H54 (cell line): ENCODE data around the gene KRT80.
A peak's percentile ranks its signal among the peaks of the same experiment; 100 is the strongest.

Experiments used
- DNase-seq: peaks from one replicate; pipeline ENCODE4 v3.0.0; 2011; ENCODE audit warnings: low spot score, mixed read lengths; ENCODE audit not compliant: insufficient read length
- FAIRE-seq: peaks from 3 replicates; lab custom pipeline; 2011; peaks lifted over from hg19 to GRCh38; lab: Jason Lieb, UNC
- POLR2A ChIP-seq: IDR thresholded peaks from 2 replicates; pipeline ENCODE4 v1.6.1; 2011; ENCODE audit warnings: low read depth, mild to moderate bottlenecking, low read length

The KRT80 gene

DNA sequence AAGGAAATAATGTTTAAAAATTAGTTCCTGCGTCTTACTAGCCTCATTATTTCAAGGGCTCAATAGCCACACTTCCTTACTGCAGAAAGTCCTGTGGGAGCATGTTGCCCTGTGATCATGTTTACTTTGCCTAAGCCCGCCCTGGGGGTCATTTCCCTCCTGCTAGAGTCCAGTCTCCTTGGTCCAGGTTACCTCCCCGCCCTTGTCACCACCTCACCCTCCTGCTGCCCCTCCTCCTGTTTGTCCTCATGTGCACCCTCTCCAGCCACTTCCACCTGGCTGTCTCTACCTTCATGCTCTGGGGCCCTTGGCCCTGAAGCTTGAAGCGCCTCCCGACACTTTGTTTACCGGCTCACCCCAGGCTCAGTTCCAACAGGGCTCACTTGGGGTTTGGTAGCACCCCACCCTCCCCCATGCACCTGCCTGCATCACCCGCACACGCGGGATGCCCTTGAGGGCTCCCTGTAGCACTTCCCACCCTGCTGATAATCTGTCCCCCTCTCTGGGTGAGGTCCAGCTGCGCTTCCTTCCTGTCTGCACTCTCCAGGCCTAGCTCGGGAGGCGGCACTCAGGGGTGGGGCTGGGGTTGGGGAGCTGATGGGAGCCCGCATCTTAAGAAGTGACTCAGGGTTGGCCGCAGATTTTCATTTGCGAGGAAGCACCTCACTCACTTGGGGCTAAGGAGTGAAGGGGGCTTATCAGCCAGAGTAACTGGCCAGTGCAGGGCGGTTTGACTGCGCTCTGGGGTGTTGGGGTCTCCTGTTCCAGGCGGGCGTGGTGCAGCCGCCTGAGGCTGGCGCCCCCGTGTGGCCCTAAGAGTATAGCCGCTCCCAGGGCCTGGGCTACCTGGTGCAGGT is 72.2 kb downstream of the KRT80 start:
- DNase-seq (peak; percentile 50), FAIRE-seq (no peak)
- no peak for TF ChIP-seq POLR2A
